NCI-H1436 treated with DMSO at 0.1 percent for 48 hours (cell line): ENCODE measurements around the gene RGL4.
A peak's percentile ranks its signal among the peaks of the same experiment; 100 is the strongest.
"Not testable (repeated sequence)": the region's sequence is repeated elsewhere in the genome, so short reads cannot be mapped to it uniquely, and the experiment has no call there.

Experiments used
- DNase-seq: peaks from one replicate; lab custom pipeline; 2025; lab: John Stamatoyannopoulos, UW

The RGL4 gene

GRCh38 chr22:23698673-23699235 lies 7.9 kb downstream of the RGL4 start:
- DNase-seq, result no peak

- DNase-seq, result no peak
Observed at GRCh38 chr22:23700706-23701105, 9.9 kb downstream of the RGL4 start.

GRCh38 chr22:23704062-23704461 lies 13.2 kb downstream of the RGL4 start:
- no peak for DNase-seq

GRCh38 chr22:23704829-23705228 lies 14.0 kb downstream of the RGL4 start:
- DNase-seq, result no peak

GRCh38 chr22:23705358-23705757 lies 14.5 kb downstream of the RGL4 start:
- no peak for DNase-seq

- DNase-seq, result no peak
Observed at GRCh38 chr22:23708270-23708669, 17.5 kb downstream of the RGL4 start.

- no peak for DNase-seq
Observed at GRCh38 chr22:23709107-23709506, 18.3 kb downstream of the RGL4 start.

- no peak for DNase-seq
Observed at GRCh38 chr22:23712256-23712655, 21.4 kb downstream of the RGL4 start.

- DNase-seq, result no peak
Observed at GRCh38 chr22:23713696-23714595, 23.1 kb downstream of the RGL4 start.

GRCh38 chr22:23714596-23715578 lies 24.1 kb downstream of the RGL4 start:
- no peak for DNase-seq

GRCh38 chr22:23715806-23716375 lies 25.1 kb downstream of the RGL4 start:
- DNase-seq, result no peak

- peak; percentile 28 for DNase-seq
Observed at GRCh38 chr22:23716811-23717801, 26.3 kb downstream of the RGL4 start.

- DNase-seq, result no peak
Observed at GRCh38 chr22:23718371-23719165, 27.8 kb downstream of the RGL4 start.

- DNase-seq, result no peak
Observed at GRCh38 chr22:23720855-23721254, 30.0 kb downstream of the RGL4 start.

GRCh38 chr22:23722160-23722559 lies 31.3 kb downstream of the RGL4 start:
- DNase-seq, result no peak

- DNase-seq, result no peak
Observed at GRCh38 chr22:23722724-23723123, 31.9 kb downstream of the RGL4 start.

GRCh38 chr22:23728108-23728507 lies 37.3 kb downstream of the RGL4 start:
- DNase-seq, result not testable (repeated sequence)

GRCh38 chr22:23737696-23738095 lies 46.9 kb downstream of the RGL4 start:
- DNase-seq, result no peak

GRCh38 chr22:23742505-23743264 lies 51.9 kb downstream of the RGL4 start:
- no peak for DNase-seq
